ENCODE results near the gene CD300E. TPM values are rescaled to one million over a fixed set of nuclear protein-coding genes. Genes with fewer than 3 reads are reported as not detected.
"Not testable (repeated sequence)": the region's sequence is repeated elsewhere in the genome, so short reads cannot be mapped to it uniquely, and the experiment has no call there.

CD300E gene
- total and polyA plus RNA-seq, 2 of the 13 experiments (the other 11 are each of a cell fraction or from before 2014, with no cell fraction given), result not detected

DNA sequence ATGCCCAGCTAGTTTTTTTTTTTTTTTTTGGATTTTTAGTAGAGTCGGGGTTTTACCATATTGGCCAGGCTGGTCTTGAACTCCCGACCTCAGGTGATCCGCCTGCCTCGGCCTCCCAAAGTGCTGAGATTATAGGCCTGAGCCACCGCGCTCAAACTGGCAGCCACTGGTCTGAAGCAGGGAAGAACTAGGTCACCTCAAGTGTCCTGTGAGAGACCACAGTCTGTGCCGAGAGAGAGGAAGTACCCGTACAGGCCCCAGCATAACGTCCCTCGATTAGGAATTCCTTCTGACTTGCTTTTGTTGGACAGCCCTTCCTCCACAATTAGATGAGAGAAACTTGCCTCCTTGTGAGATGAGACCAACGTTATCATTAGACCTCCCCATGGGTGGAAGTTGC, 13.7 kb upstream of the CD300E start (continued):
- TF ChIP-seq ZSCAN25 (CRISPR knock-in tag; IDR thresholded peaks at IDR 0.05) (no peak), ZNF567 (CRISPR knock-in tag; IDR thresholded peaks at IDR 0.05; ENCODE audit: borderline replicate concordance) (no peak), GMEB1 (CRISPR knock-in tag; IDR thresholded peaks at IDR 0.05; ENCODE audit: borderline replicate concordance) (no peak), ZNF407 (CRISPR knock-in tag; IDR thresholded peaks at IDR 0.05; ENCODE audit: not compliant biosample characterization) (no peak)

DNA sequence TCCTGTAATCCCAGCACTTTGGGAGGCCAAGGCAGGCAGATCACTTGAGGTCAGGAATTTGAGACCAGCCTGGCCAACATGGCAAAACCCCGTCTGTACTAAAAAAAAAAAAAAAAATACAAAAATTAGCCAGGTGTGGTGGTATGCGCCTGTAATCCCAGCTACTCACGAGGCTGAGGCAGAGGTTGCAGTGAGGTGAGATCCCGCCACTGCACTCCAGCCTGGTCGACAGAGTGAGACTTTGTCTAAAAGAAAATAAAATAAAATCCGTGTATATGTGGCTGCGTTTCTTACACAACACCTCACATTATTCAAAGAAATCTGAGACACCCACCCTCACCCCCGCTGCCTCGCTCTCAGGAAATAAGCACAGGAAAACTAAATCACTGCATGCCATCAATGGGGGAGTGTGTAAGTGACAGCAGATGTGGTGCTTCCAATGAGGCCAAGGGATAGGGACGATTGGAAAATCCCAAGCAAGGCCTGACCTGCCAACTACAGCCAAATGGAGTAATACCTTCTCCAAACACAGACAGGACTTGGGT, 13.1 kb upstream of the CD300E start:
- FAIRE-seq; H3K4me3 ChIP-seq (replicated peaks in 1 of 3; ENCODE audit: insufficient read depth in 1 of 3, low read depth in 2 of 3, low read length in 3 of 3); in situ Hi-C loops (cut with HindIII; ENCODE audit: extremely low pct_ligation_motif_present, low pct_unique_long_range_greater_than_20kb); intact Hi-C loops (cut with micrococcal nuclease; ENCODE audit: unreplicated experiment); ATAC-seq; CTCF ChIA-PET (ENCODE audit: low intra/inter-chr PET ratio, low total read pairs); H3K36me3 ChIP-seq (replicated peaks in 1 of 2; ENCODE audit: control insufficient read depth in 1 of 2, insufficient read depth in 2 of 2, low read length in 2 of 2); DNase-seq (ENCODE audit: low spot score); H2AFZ ChIP-seq (ENCODE audit: low read length); H3K9me3 ChIP-seq (ENCODE audit: low read length); H4K20me1 ChIP-seq (ENCODE audit: insufficient read depth, low read length); H3K9ac ChIP-seq (ENCODE audit: insufficient read depth, low read depth, low read length); H3K4me1 ChIP-seq (ENCODE audit: insufficient read depth, low read length); H3K79me2 ChIP-seq (ENCODE audit: insufficient read depth, low read length); BruUV-seq (replicated peaks); POLR2A ChIA-PET; H3K27ac ChIP-seq (ENCODE audit: extremely low read length, insufficient read depth, low read length); H3K4me2 ChIP-seq (ENCODE audit: low read depth, low read length): not testable (repeated sequence)
- 20% methylated on average over 10 of the region's 10 CpGs for WGBS (ENCODE audit: low lambda C conversion rate)
- H3K27me3 ChIP-seq (ENCODE audit: control insufficient read depth in 1 of 2, insufficient read depth in 2 of 2, low read length in 2 of 2), result peaks cover 14 to 77% of the 10 kb centered on the region in 2 experiments; a peak in 3 of 5 replicates

Measured in HepG2 (cell line).